Uterus (tissue), 4 donors: ENCODE results near the gene STX1B. TPM values are rescaled to one million over a fixed set of nuclear protein-coding genes. Genes with fewer than 3 reads are reported as not detected.
"Not testable (repeated sequence)": the region's sequence is repeated elsewhere in the genome, so short reads cannot be mapped to it uniquely, and the experiment has no call there.

Source experiments
- DNase-seq, 2 donors: peaks; one replicate each; pipeline ENCODE4 v3.0.0-alpha.2; 2019 to 2020
- H3K27ac ChIP-seq, 2 donors: fragments of 200-600 bp; sonication (generic); 1 replicate in 1 of 2; 2 replicates in 1 of 2; pipeline ENCODE4 v1.5.1; 2016 to 2018
- H3K27me3 ChIP-seq, 2 donors: fragments of 200-600 bp; sonication (generic); one replicate each; pipeline ENCODE4 v1.5.1; 2018 to 2019; ENCODE audit warnings: control low read depth in 1 of 2
- H3K36me3 ChIP-seq, 2 donors: fragments of 200-600 bp; sonication (generic); one replicate each; pipeline ENCODE4 v1.5.1; 2019; ENCODE audit warnings: control low read depth in 1 of 2
- H3K4me1 ChIP-seq, 2 donors: fragments of 200-600 bp; sonication (generic); one replicate each; pipeline ENCODE4 v1.5.1; 2018 to 2019; ENCODE audit warnings: control low read depth in 1 of 2
- H3K4me3 ChIP-seq, 2 donors: fragments of 200-600 bp; sonication (generic); 1 replicate in 1 of 2; 2 replicates in 1 of 2; pipeline ENCODE4 v1.5.1; 2018 to 2019; ENCODE audit warnings: mild to moderate bottlenecking in 1 of 2
- H3K9me3 ChIP-seq, 2 donors: fragments of 200-600 bp; sonication (generic); one replicate each; pipeline ENCODE4 v1.5.1; 2019; ENCODE audit warnings: control low read depth in 1 of 2
- POLR2A ChIP-seq, 2 donors: fragments of 450-650 bp; IDR thresholded peaks; one replicate each; pipeline ENCODE4 v1.6.1; 2016; ENCODE audit warnings: antibody characterized with exemption in 2 of 2, mild to moderate bottlenecking in 1 of 2, moderate library complexity in 1 of 2
- intact Hi-C: fragments of 100-400 bp; cut with DNase I; formaldehyde crosslinking; loops from one replicate; pipeline ENCODE4 v1.15.1; 2023; ENCODE audit warnings: low total_unique reads
- total RNA-seq, 4 donors: library from RNA; depleted of rRNA in 3 of 4; stranded (reverse); fragments of >200 nt in 3 of 4; gene quantifications; one replicate each; pipeline versions ENCODE4 v1.1.0 to v1.2.4, GENCODE V29; 2014 to 2023
- TF ChIP-seq, protein P1 (sequence below), 4 experiments: fragments of 200-600 bp in 2 of 4; fragments of 450-650 bp in 2 of 4; sonication (generic) in 2 of 4; IDR thresholded peaks; one replicate each; pipeline ENCODE4 v1.5.1; 2016 to 2019; ENCODE audit warnings: antibody characterized with exemption in 4 of 4, mild to moderate bottlenecking in 2 of 4, moderate library complexity in 1 of 4
- donor health status: DM: yes; HTN: yes; CAD: no.

STX1B gene
- total RNA-seq, 4 donors from 2014 or later: 0.88 to 2.6 (median 2.5) TPM

DNA sequence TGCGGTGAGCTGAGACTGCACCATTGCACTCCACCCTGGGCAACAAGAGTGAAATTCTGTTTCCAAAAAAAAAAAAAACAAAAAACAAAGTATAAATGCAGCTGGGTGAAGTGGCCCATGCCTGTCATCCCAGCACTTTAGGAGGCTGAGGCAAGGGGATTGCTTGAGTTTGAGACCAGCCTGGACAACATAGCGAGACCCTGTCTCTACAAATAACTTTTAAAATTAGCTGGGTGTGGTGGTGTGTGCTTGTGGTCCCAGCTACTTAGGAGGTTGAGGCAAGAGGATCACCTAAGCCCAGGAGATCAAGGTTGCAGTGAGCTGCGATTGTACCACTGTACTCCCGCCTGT is 12.8 kb upstream of the STX1B start:
- TF ChIP-seq POLR2A (IDR thresholded peaks at IDR 0.05): no peak
- TF ChIP-seq, protein P1, sequence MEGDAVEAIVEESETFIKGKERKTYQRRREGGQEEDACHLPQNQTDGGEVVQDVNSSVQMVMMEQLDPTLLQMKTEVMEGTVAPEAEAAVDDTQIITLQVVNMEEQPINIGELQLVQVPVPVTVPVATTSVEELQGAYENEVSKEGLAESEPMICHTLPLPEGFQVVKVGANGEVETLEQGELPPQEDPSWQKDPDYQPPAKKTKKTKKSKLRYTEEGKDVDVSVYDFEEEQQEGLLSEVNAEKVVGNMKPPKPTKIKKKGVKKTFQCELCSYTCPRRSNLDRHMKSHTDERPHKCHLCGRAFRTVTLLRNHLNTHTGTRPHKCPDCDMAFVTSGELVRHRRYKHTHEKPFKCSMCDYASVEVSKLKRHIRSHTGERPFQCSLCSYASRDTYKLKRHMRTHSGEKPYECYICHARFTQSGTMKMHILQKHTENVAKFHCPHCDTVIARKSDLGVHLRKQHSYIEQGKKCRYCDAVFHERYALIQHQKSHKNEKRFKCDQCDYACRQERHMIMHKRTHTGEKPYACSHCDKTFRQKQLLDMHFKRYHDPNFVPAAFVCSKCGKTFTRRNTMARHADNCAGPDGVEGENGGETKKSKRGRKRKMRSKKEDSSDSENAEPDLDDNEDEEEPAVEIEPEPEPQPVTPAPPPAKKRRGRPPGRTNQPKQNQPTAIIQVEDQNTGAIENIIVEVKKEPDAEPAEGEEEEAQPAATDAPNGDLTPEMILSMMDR (IDR thresholded peaks at IDR 0.05): no peak
- intact Hi-C loops: no loop called here

GRCh38 chr16:31022544-31023251 is 12.3 kb upstream of the STX1B start:
- no peak for DNase-seq
- H3K27me3 ChIP-seq: no peaks in the 10 kb centered on the region
- TF ChIP-seq, protein P1 (IDR thresholded peaks at IDR 0.05): no peak
- TF ChIP-seq POLR2A (IDR thresholded peaks at IDR 0.05): no peak
- H3K27ac ChIP-seq: no peak overlapping the region
- H3K9me3 ChIP-seq: no peaks in the 10 kb centered on the region
- H3K36me3 ChIP-seq: no peaks in the 10 kb centered on the region
- H3K4me1 ChIP-seq: no peaks in the 10 kb centered on the region
- H3K4me3 ChIP-seq: no peak overlapping the region
- intact Hi-C loops: no loop called here

More for the DNA sequence above, 12.8 kb upstream of the STX1B start:
- DNase-seq: no peak
- H3K27me3 ChIP-seq: no peaks in the 10 kb centered on the region
- no peaks in the 10 kb centered on the region for H3K4me1 ChIP-seq
- H3K36me3 ChIP-seq: no peaks in the 10 kb centered on the region
- no peaks in the 10 kb centered on the region for H3K9me3 ChIP-seq
- no peak overlapping the region for H3K4me3 ChIP-seq
- H3K27ac ChIP-seq: no peak overlapping the region

DNA sequence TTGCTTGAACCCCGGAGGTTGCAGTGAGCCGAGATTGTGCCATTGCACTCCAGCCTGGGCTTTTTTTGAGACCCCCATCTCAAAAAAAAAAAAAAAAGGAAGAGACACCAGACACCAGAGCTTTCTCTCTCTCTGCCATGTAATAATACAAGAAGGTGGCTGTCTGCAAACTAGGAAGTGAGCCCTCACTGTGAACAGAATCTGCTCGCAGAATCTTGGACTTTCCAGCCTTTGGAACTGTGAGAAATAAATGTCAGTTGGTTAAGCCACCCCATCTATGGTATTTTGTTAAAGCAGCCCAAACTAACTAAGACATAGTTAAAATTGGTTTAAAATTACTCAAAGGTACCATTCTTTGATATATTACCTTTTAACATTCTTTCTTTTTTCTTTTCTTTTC is 10.1 kb upstream of the STX1B start:
- no peaks in the 10 kb centered on the region for H3K4me1 ChIP-seq
- no peak overlapping the region for H3K4me3 ChIP-seq
- intact Hi-C loops: no loop called here
- no peak for DNase-seq
- H3K36me3 ChIP-seq: no peaks in the 10 kb centered on the region
- no peaks in the 10 kb centered on the region for H3K27me3 ChIP-seq
- TF ChIP-seq, protein P1 (IDR thresholded peaks at IDR 0.05): no peak
- TF ChIP-seq POLR2A (IDR thresholded peaks at IDR 0.05): no peak
- H3K27ac ChIP-seq: no peak overlapping the region
- H3K9me3 ChIP-seq: no peaks in the 10 kb centered on the region

DNA sequence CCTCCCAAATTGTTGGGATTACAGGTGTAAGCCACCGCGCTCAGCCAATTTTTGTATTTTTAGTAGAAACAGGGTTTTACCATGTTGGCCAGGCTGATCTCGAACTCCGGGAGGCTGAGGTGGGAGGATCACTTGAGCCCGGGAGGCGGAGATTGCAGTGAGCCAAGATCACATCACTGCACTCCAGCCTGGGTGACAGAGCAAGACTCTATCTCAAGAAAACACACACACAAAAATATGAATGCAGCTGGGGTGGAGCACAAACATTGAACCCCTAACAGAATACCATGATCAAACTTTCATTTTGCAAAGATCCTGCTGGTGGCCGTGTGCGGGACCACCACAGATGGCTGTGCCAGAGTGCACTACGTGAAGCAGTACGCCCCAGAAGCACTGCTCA is 7.3 kb upstream of the STX1B start:
- H3K36me3 ChIP-seq, H3K9me3 ChIP-seq, H3K4me1 ChIP-seq, H3K27me3 ChIP-seq, intact Hi-C loops, H3K27ac ChIP-seq, DNase-seq, H3K4me3 ChIP-seq: not testable (repeated sequence)

DNA sequence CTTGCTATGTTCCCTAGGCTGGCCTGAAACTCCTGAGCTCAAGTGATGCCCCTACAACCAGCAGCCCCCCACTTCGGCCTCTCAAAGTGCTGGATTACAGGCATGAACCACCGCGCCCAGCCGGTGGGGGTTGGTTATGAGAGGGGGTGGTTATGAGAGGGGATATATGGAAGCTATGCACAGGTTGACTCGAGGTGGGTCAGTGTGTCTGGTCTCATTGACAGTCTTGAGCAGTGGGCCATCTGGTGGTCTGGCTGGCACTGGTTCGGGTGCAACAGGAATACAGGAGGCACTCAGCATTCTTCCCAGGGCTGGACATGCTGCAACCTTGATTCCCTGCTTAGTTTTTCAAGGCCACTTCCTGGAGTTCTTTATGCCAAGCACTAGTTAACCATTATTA is 5.6 kb upstream of the STX1B start:
- Histone ChIP-seq H3K4me1 (no peaks in the 10 kb centered on the region), H3K27me3 (no peaks in the 10 kb centered on the region), H3K9me3 (no peaks in the 10 kb centered on the region), H3K4me3 (no peak overlapping the region), H3K36me3 (no peaks in the 10 kb centered on the region), H3K27ac (no peak overlapping the region)
- intact Hi-C loops: no loop called here
- no peak for TF ChIP-seq POLR2A (IDR thresholded peaks at IDR 0.05)
- TF ChIP-seq, protein P1 (IDR thresholded peaks at IDR 0.05): no peak
- no peak for DNase-seq

DNA sequence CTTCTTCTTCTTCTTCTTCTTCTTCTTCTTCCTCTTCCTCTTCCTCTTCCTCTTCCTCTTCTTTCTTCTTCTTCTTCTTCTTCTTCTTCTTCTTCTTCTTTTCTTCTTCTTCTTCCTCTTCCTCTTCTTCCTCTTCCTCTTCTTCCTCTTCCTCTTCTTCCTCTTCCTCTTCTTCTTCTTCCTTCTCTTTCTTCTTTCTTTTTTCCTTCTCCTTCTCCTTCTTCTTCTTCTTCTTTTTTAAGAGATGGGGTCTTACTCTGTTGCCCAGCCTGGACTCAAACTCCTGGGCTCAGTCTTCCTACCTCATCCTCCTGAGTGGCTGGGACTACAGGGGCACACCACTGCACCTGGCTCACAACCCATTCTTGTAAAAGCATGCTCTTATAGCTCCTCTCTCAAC is 2.9 kb upstream of the STX1B start:
- H3K36me3 ChIP-seq, H3K27ac ChIP-seq, H3K27me3 ChIP-seq, H3K4me3 ChIP-seq, DNase-seq, H3K4me1 ChIP-seq, H3K9me3 ChIP-seq, intact Hi-C loops: not testable (repeated sequence)

GRCh38 chr16:31011815-31012214 is 1.4 kb upstream of the STX1B start:
- H3K27me3 ChIP-seq, DNase-seq, H3K9me3 ChIP-seq, H3K4me3 ChIP-seq, intact Hi-C loops, H3K36me3 ChIP-seq, H3K4me1 ChIP-seq, H3K27ac ChIP-seq: not testable (repeated sequence)
